ENCODE results near the gene TNFAIP6. TPM values are rescaled to one million over a fixed set of nuclear protein-coding genes. Genes with fewer than 3 reads are reported as not detected.
"Not testable (repeated sequence)": the region's sequence is repeated elsewhere in the genome, so short reads cannot be mapped to it uniquely, and the experiment has no call there.

The TNFAIP6 gene
- polyA plus RNA-seq (ENCODE audit: low read depth in 6 of 6): under 1 TPM in 1 of 6 donors, not detected in 5; 0.25 TPM

DNA sequence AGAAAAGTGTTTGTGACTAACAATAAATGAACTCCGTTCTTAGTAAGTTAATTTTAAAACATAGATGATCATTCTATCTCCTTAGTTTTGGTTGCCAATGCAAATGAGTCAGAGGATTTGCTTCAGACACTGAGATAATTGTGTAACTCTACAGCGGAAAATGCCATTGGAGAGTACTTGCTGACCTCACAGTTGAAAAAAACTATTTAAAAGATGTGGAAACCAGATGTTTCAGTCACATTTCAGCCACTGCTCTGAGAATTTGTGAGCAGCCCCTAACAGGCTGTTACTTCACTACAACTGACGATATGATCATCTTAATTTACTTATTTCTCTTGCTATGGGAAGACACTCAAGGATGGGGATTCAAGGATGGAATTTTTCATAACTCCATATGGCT lies at the start of gene TNFAIP6:
TNFAIP6 (plus strand) TSS at position 234 of the 400 bp plus-strand sequence; CDS start at position 309, 75 bp downstream.
- Mint-ChIP-seq H3K4me1 (no peaks in the 10 kb centered on the region), H3K27me3 (no peaks in the 10 kb centered on the region), H3K9me3 (no peaks in the 10 kb centered on the region), H3K36me3 (no peaks in the 10 kb centered on the region), H3K4me3 (no peak within 1 kb of the TSS), H3K27ac (no peak within 1 kb of the TSS)
- DNase-seq (no peak), ATAC-seq (ENCODE audit: low read depth in 2 of 2) (no peak)

GRCh38 chr2:151310313-151310712 lies 47.1 kb upstream of the TNFAIP6 start:
- not testable (repeated sequence) for H3K27me3 Mint-ChIP-seq; H3K4me1 Mint-ChIP-seq; H3K9me3 Mint-ChIP-seq; H3K27ac Mint-ChIP-seq; ATAC-seq (ENCODE audit: low read depth in 2 of 2); DNase-seq; H3K36me3 Mint-ChIP-seq; H3K4me3 Mint-ChIP-seq

- DNase-seq; H3K27ac Mint-ChIP-seq; H3K4me3 Mint-ChIP-seq; ATAC-seq (ENCODE audit: low read depth in 2 of 2); H3K4me1 Mint-ChIP-seq; H3K9me3 Mint-ChIP-seq; H3K36me3 Mint-ChIP-seq: not testable (repeated sequence)
- H3K27me3 Mint-ChIP-seq: peaks cover 4 to 13% (median 10%) of the 10 kb centered on the region in 3 donors
Measured at GRCh38 chr2:151312440-151312839, 45.0 kb upstream of the TNFAIP6 start.

- H3K4me3 Mint-ChIP-seq: no peak overlapping the region
- peaks cover 0 to 24% (median 14%) of the 10 kb centered on the region in 3 donors for H3K27me3 Mint-ChIP-seq
- ATAC-seq (ENCODE audit: low read depth in 2 of 2) (no peak), DNase-seq (no peak)
- no peaks in the 10 kb centered on the region for H3K36me3 Mint-ChIP-seq
- H3K9me3 Mint-ChIP-seq: peaks cover 0 to 8% (median 2%) of the 10 kb centered on the region in 7 donors
- H3K4me1 Mint-ChIP-seq: peaks cover 0 to 9% (median 6%) of the 10 kb centered on the region in 3 donors
- H3K27ac Mint-ChIP-seq: peak overlapping the region in 1 of 6 donors; percentile 45
Measured at GRCh38 chr2:151315381-151315903, 42.0 kb upstream of the TNFAIP6 start.

- DNase-seq: no peak
- H3K4me3 Mint-ChIP-seq: no peak overlapping the region
- no peak overlapping the region for H3K27ac Mint-ChIP-seq
- H3K27me3 Mint-ChIP-seq: peaks cover 0 to 3% (median 0%) of the 10 kb centered on the region in 3 donors
- H3K9me3 Mint-ChIP-seq: peaks cover 0 to 2% (median 0%) of the 10 kb centered on the region in 7 donors
- no peak for ATAC-seq (ENCODE audit: low read depth in 2 of 2)
- no peaks in the 10 kb centered on the region for H3K36me3 Mint-ChIP-seq
- H3K4me1 Mint-ChIP-seq: no peaks in the 10 kb centered on the region
Measured at GRCh38 chr2:151325581-151326095, 31.8 kb upstream of the TNFAIP6 start.

DNA sequence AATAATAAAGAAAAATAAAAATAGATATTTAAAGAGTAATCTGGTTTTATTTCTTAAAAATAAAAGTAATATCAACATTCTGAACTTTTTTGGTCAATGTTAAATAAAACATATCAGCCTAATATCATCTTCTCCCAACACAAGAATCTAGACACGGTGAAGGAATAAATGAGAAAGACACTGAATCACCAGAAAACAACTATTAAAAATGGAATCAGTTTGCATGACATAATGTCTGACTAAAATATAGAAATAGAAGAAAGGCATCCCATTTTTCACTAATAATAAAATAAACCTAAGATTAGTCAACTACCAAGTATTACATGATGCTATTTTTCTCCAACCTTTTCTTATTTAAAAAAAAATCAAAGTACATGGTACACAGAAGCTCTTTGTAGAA lies 30.8 kb upstream of the TNFAIP6 start:
- Mint-ChIP-seq H3K4me1 (no peaks in the 10 kb centered on the region), H3K9me3 (peaks cover 0 to 9% (median 5%) of the 10 kb centered on the region in 7 donors), H3K27ac (no peak overlapping the region), H3K4me3 (no peak overlapping the region), H3K27me3 (peaks cover 0 to 6% (median 0%) of the 10 kb centered on the region in 3 donors), H3K36me3 (no peaks in the 10 kb centered on the region)
- ATAC-seq (ENCODE audit: low read depth in 2 of 2) (no peak), DNase-seq (no peak)

DNA sequence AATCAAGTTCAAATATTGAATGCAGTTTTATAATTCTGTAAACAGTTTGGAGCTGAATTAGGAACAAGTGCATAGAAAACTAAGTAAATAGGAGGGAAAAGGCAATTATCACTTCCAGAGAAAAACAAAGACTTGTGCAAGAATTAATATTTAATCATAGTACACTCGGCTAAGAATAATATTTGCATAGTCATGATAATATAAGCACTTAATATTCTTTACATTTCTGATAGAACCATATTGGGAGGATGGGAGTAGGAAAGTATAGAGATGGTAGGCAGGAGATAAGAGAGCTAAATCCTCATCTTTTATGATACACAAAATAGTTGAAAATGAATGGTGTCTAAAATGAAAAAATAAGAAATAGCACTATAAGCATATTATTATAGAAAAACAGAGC lies 27.4 kb upstream of the TNFAIP6 start:
- no peak for DNase-seq
- no peaks in the 10 kb centered on the region for H3K36me3 Mint-ChIP-seq
- no peak for ATAC-seq (ENCODE audit: low read depth in 2 of 2)
- H3K27ac Mint-ChIP-seq: no peak overlapping the region
- H3K4me1 Mint-ChIP-seq: no peaks in the 10 kb centered on the region
- H3K9me3 Mint-ChIP-seq: peaks cover 0 to 9% (median 5%) of the 10 kb centered on the region in 7 donors
- peaks cover 0 to 6% (median 4%) of the 10 kb centered on the region in 3 donors for H3K27me3 Mint-ChIP-seq
- no peak overlapping the region for H3K4me3 Mint-ChIP-seq

GRCh38 chr2:151333083-151333482 lies 24.3 kb upstream of the TNFAIP6 start:
- H3K27ac Mint-ChIP-seq: no peak overlapping the region
- H3K9me3 Mint-ChIP-seq: peaks cover 0 to 9% (median 5%) of the 10 kb centered on the region in 7 donors
- peaks cover 0 to 11% (median 4%) of the 10 kb centered on the region in 3 donors for H3K27me3 Mint-ChIP-seq
- H3K36me3 Mint-ChIP-seq: no peaks in the 10 kb centered on the region
- DNase-seq (no peak), ATAC-seq (ENCODE audit: low read depth in 2 of 2) (no peak)
- no peak overlapping the region for H3K4me3 Mint-ChIP-seq
- H3K4me1 Mint-ChIP-seq: no peaks in the 10 kb centered on the region

GRCh38 chr2:151334082-151334815 lies 23.1 kb upstream of the TNFAIP6 start:
- H3K27me3 Mint-ChIP-seq: peaks cover 0 to 11% (median 4%) of the 10 kb centered on the region in 3 donors

GRCh38 chr2:151336863-151337371 lies 20.5 kb upstream of the TNFAIP6 start:
- Mint-ChIP-seq H3K27ac (no peak overlapping the region), H3K9me3 (peaks cover 3 to 13% (median 11%) of the 10 kb centered on the region in 7 donors), H3K4me3 (no peak overlapping the region), H3K36me3 (peaks cover 0 to 9% of the 10 kb centered on the region in 2 donors), H3K4me1 (no peaks in the 10 kb centered on the region), H3K27me3 (peaks cover 0 to 14% (median 10%) of the 10 kb centered on the region in 3 donors)
- DNase-seq: no peak
- no peak for ATAC-seq (ENCODE audit: low read depth in 2 of 2)

More at GRCh38 chr2:151334082-151334815, 23.1 kb upstream of the TNFAIP6 start:
- DNase-seq (no peak), ATAC-seq (ENCODE audit: low read depth in 2 of 2) (no peak)
- no peaks in the 10 kb centered on the region for H3K36me3 Mint-ChIP-seq
- H3K27ac Mint-ChIP-seq: no peak overlapping the region
- peaks cover 0 to 9% (median 5%) of the 10 kb centered on the region in 7 donors for H3K9me3 Mint-ChIP-seq
- no peak overlapping the region for H3K4me3 Mint-ChIP-seq
- H3K4me1 Mint-ChIP-seq: no peaks in the 10 kb centered on the region

GRCh38 chr2:151337643-151338042 lies 19.7 kb upstream of the TNFAIP6 start:
- Mint-ChIP-seq H3K36me3 (peaks cover 0 to 9% of the 10 kb centered on the region in 2 donors), H3K4me3 (no peak overlapping the region), H3K27ac (no peak overlapping the region), H3K4me1 (no peaks in the 10 kb centered on the region), H3K9me3 (peaks cover 3 to 17% (median 14%) of the 10 kb centered on the region in 7 donors), H3K27me3 (peaks cover 0 to 14% (median 11%) of the 10 kb centered on the region in 3 donors)
- no peak for ATAC-seq (ENCODE audit: low read depth in 2 of 2)
- no peak for DNase-seq

DNA sequence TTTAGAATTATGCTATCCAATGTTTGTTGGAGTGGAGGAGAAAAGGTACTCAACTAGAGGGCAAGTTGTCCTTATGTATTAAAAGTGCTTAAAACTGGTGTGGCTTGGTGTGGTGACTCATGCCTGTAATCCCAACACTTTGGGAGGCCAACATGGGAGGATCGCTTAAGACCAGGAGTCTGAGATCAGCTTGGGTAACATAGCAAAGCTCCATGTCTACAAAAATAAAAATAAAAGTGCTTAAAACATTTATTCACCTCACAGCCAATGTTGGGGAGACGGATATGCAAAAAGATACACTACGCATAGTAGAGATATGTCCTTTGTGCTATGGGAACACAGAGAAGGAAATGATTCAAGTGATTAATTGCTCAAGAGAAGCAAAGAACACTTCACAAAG lies 19.3 kb upstream of the TNFAIP6 start:
- Mint-ChIP-seq H3K4me3 (no peak overlapping the region), H3K9me3 (peaks cover 3 to 19% (median 14%) of the 10 kb centered on the region in 7 donors), H3K4me1 (no peaks in the 10 kb centered on the region), H3K27me3 (peaks cover 0 to 14% (median 11%) of the 10 kb centered on the region in 3 donors), H3K36me3 (peaks cover 0 to 9% of the 10 kb centered on the region in 2 donors), H3K27ac (no peak overlapping the region)
- no peak for ATAC-seq (ENCODE audit: low read depth in 2 of 2)
- DNase-seq: no peak

GRCh38 chr2:151343073-151343472 lies 14.3 kb upstream of the TNFAIP6 start:
- no peak for ATAC-seq (ENCODE audit: low read depth in 2 of 2)
- H3K4me3 Mint-ChIP-seq: no peak overlapping the region
- H3K27me3 Mint-ChIP-seq: peaks cover 8 to 11% (median 10%) of the 10 kb centered on the region in 3 donors

More at GRCh38 chr2:151343073-151343472, 14.3 kb upstream of the TNFAIP6 start:
- Mint-ChIP-seq H3K4me1 (no peaks in the 10 kb centered on the region), H3K9me3 (peaks cover 9 to 26% (median 23%) of the 10 kb centered on the region in 7 donors), H3K27ac (no peak overlapping the region), H3K36me3 (peaks cover 0 to 18% of the 10 kb centered on the region in 2 donors)
- DNase-seq: no peak

Measured in naive B cell (primary cell).